Measurements from ENCODE around the gene ATP2B1.

ATP2B1 gene

GRCh38 chr12:89693639-89694202 lies 14.9 kb downstream of the ATP2B1 start:
- H3K4me3 ChIP-seq (ENCODE audit: low read depth, low read length), result no peak overlapping the region
- TF ChIP-seq, protein P1, sequence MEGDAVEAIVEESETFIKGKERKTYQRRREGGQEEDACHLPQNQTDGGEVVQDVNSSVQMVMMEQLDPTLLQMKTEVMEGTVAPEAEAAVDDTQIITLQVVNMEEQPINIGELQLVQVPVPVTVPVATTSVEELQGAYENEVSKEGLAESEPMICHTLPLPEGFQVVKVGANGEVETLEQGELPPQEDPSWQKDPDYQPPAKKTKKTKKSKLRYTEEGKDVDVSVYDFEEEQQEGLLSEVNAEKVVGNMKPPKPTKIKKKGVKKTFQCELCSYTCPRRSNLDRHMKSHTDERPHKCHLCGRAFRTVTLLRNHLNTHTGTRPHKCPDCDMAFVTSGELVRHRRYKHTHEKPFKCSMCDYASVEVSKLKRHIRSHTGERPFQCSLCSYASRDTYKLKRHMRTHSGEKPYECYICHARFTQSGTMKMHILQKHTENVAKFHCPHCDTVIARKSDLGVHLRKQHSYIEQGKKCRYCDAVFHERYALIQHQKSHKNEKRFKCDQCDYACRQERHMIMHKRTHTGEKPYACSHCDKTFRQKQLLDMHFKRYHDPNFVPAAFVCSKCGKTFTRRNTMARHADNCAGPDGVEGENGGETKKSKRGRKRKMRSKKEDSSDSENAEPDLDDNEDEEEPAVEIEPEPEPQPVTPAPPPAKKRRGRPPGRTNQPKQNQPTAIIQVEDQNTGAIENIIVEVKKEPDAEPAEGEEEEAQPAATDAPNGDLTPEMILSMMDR (IDR thresholded peaks at IDR 0.05; ENCODE audit: insufficient read depth, low read depth, low read length, missing control alignments), result no peak
- no peak for DNase-seq (ENCODE audit: low read depth)

DNA sequence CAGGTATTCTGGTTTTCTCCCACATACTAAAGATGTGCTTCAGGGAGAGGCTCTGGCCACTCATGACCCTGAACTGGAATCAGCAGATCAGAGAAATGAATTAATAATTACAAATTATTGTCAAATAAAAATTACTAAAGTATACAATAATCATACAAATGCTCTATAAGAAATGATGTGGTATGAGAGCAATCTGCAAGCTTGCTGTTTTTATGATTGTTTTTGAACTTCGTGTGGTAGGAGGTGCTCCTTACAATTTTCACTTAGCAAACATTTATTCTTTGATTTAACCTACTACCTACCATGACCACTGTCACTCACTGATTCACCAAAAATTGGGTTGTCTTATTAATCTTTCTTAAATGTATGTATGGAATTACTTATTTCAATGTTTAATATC lies 16.2 kb downstream of the ATP2B1 start:
- no peak for DNase-seq (ENCODE audit: low read depth)
- H3K4me3 ChIP-seq (ENCODE audit: low read depth, low read length), result no peak overlapping the region
- TF ChIP-seq, protein P1 (IDR thresholded peaks at IDR 0.05; ENCODE audit: insufficient read depth, low read depth, low read length, missing control alignments), result no peak

GRCh38 chr12:89691659-89692058 lies 17.0 kb downstream of the ATP2B1 start:
- TF ChIP-seq, protein P1 (IDR thresholded peaks at IDR 0.05; ENCODE audit: insufficient read depth, low read depth, low read length, missing control alignments), result no peak
- DNase-seq (ENCODE audit: low read depth), result no peak
- H3K4me3 ChIP-seq (ENCODE audit: low read depth, low read length), result no peak overlapping the region

GRCh38 chr12:89690925-89691324 lies 17.7 kb downstream of the ATP2B1 start:
- DNase-seq (ENCODE audit: low read depth), result no peak
- TF ChIP-seq, protein P1 (IDR thresholded peaks at IDR 0.05; ENCODE audit: insufficient read depth, low read depth, low read length, missing control alignments), result no peak
- no peak overlapping the region for H3K4me3 ChIP-seq (ENCODE audit: low read depth, low read length)

DNA sequence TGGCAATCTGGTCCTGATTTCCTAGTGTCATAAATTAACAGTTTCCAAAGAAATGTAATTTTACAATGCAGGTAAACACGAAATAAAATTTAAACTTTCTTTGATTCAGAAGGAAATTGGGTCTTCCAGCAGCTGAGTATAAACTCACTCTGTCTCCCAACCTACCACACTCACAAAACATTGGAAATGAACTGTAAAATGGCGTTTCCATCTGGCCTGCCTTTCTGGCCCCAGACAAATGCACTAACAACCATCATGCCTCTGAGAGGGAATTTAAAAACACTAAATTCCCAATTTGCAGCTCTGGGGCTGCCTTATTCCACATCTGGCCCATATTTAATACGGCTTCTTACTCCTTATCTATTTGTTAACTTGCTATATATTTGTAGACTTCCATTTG lies 19.3 kb downstream of the ATP2B1 start:
- TF ChIP-seq, protein P1 (IDR thresholded peaks at IDR 0.05; ENCODE audit: insufficient read depth, low read depth, low read length, missing control alignments), result no peak
- DNase-seq (ENCODE audit: low read depth), result no peak
- no peak overlapping the region for H3K4me3 ChIP-seq (ENCODE audit: low read depth, low read length)

DNA sequence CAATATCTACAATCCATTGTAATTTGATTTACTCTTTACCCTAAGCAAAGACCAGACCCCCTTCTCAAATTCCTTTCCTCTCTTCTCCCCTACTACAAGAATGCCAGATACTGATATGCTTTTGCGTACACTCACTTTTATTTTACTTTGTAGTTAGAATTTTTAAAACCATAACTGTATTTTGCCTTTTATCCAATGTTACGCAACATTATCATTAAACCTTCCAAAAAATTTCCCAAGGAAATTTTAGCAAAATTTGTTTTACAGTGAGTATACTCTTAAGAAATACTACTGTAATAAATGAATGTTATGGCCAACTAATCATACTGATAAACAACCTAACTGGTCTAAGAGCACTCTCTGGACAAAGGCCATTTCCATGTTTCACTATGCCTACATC lies 22.3 kb downstream of the ATP2B1 start:
- TF ChIP-seq, protein P1 (IDR thresholded peaks at IDR 0.05; ENCODE audit: insufficient read depth, low read depth, low read length, missing control alignments), result no peak
- H3K4me3 ChIP-seq (ENCODE audit: low read depth, low read length), result no peak overlapping the region

DNA sequence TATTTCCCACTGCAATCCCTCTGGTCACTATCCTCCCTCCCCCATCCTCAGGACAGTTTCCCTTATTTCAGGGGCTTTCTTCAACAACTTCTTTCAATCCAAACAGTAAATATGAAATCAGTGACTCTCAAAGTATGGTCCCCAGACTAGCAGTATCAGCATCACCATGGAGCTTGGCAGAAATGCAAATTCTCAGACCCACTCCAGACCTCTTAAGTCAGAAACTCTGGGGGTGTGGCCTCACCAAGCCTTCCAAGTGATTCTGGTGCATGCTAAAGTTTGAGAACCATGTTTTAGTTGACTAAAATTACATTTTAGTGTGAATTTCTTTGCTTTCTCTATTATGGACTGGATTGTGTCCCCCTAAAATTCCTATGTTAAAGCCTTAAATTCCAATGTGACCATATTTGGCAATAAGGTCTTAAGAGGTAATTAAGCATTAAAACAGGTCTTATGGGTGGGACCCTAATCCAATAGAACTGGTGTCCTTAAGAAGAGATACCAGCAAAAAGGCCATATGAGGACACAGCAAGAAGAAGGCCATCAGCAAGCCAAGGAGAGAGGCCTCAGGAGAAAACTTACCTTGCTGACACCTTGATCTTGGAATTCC lies 23.2 kb downstream of the ATP2B1 start:
- H3K4me3 ChIP-seq (ENCODE audit: low read depth, low read length), result no peak overlapping the region
- no peak for DNase-seq (ENCODE audit: low read depth)
- TF ChIP-seq, protein P1 (IDR thresholded peaks at IDR 0.05; ENCODE audit: insufficient read depth, low read depth, low read length, missing control alignments), result no peak

More for the DNA sequence above, 22.3 kb downstream of the ATP2B1 start:
- DNase-seq (ENCODE audit: low read depth), result no peak
